WI38 (cell line): ENCODE results near the gene KRT25.

Experiments
- H3K4me3 ChIP-seq: 2 replicates; pipeline ENCODE4 v1.5.1; 2011; ENCODE audit warnings: low read depth, mild to moderate bottlenecking, control low read depth, low read length
- TF ChIP-seq, protein P1 (sequence below): IDR thresholded peaks from 2 replicates; pipeline ENCODE4 v1.5.1; 2012; ENCODE audit warnings: low read depth, mild to moderate bottlenecking, control low read depth, low read length

The KRT25 gene

DNA sequence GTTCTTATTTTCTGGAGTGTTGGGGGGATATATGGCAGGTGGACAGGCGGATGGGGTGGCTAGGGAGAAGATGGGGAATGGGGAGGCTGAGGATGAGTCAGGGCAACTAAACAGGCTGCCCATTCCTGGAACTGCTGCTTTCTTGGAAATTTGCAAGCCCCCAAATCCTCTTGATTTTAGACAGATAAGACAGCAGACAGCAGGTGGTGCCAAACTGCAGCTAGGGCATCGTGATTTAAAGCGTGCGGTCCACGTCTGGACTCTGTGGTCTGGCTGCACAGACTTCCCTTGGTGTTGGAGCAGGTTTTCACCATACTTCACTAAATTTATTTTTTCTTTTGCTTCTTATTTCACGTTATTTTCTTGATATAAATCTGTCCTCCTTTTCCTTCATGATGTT lies 40.7 kb downstream of the KRT25 start:
- TF ChIP-seq, protein P1, sequence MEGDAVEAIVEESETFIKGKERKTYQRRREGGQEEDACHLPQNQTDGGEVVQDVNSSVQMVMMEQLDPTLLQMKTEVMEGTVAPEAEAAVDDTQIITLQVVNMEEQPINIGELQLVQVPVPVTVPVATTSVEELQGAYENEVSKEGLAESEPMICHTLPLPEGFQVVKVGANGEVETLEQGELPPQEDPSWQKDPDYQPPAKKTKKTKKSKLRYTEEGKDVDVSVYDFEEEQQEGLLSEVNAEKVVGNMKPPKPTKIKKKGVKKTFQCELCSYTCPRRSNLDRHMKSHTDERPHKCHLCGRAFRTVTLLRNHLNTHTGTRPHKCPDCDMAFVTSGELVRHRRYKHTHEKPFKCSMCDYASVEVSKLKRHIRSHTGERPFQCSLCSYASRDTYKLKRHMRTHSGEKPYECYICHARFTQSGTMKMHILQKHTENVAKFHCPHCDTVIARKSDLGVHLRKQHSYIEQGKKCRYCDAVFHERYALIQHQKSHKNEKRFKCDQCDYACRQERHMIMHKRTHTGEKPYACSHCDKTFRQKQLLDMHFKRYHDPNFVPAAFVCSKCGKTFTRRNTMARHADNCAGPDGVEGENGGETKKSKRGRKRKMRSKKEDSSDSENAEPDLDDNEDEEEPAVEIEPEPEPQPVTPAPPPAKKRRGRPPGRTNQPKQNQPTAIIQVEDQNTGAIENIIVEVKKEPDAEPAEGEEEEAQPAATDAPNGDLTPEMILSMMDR: no peak
- H3K4me3 ChIP-seq: no peak overlapping the region

DNA sequence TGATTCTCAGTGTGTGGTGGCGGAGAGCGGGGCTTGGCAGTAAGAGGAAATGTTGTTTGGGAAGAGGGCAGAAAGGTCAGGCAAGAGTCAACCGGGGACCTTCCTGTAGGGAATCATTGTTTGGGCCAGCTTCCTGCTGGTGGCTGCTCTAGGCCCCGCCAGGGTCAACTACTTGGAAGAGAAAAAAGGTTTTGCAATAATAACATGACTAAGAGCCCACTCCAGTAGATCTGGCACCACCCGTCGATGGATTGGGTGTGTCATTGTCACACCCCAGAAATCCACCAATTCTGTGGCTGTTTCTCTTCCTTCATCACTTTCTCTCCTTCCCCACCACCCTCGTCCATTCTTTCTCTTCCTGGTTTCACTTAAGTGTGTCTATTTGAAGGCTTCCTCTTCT lies 47.4 kb downstream of the KRT25 start:
- TF ChIP-seq, protein P1: no peak
- no peak overlapping the region for H3K4me3 ChIP-seq

DNA sequence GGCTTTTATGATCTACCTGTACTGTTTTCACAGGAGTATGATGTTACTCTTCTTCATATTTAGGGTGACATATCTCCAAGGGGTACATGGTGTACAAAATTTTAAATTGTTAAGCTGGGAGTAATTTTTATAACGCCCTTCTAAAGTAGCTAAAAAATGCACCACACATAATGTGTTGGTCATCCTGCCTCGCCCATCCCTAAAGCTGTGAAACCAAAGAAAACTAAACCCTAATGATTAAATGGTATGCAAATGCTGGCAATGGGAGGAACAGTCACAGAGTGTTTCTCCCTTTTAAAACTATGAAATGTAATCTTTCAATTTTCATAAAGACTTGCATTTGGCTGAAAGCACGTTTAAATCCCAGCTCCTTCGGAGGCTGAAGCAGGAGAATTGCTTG lies 49.5 kb downstream of the KRT25 start:
- TF ChIP-seq, protein P1: no peak
- no peak overlapping the region for H3K4me3 ChIP-seq

DNA sequence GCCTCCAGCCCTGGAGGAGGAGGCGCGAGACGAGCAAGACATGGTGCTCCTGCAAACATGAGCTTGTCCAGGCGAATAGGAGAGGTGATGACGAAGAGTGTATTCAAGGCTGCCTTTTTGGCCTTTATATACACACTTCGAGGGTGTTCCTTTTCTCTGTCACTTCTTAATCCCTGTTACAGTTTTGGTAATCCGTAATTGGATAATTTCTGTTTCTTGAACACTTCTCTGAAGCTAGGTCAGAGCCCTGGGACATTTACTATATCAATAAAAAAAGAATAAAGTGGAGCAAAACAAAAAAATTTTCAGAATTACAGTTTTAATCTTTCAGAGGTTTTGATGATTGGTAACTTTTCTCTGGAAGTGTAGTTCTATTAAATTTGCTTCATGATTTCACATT lies 51.5 kb downstream of the KRT25 start, which contains the start of gene KRT24:
KRT24 (minus strand) TSS at position 101 of the 400 bp plus-strand sequence; CDS start at position 42, 59 bp downstream.
- TF ChIP-seq, protein P1: no peak

DNA sequence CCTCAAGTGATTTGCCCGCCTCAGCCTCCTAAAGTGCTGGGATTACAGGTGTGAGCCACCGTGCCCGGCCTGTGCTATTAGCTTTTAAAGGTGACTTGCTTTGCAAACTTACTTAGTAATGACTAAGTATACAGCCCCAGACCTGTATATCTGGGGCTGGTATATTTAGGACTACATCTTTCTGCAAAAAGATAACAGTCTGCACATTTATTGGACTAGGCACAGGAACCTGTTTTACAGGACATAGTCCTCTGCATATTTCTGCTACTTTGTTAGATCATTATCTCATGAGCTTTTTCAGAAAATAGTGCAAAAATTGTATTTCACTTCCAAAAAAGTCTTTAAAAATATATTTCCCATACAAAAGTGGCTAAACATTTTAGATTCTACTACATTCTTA lies 52.9 kb downstream of the KRT25 start:
- H3K4me3 ChIP-seq: no peak overlapping the region
- TF ChIP-seq, protein P1: no peak

More for the DNA sequence above, 51.5 kb downstream of the KRT25 start, which contains the start of gene KRT24:
- H3K4me3 ChIP-seq: no peak within 1 kb of the TSS

DNA sequence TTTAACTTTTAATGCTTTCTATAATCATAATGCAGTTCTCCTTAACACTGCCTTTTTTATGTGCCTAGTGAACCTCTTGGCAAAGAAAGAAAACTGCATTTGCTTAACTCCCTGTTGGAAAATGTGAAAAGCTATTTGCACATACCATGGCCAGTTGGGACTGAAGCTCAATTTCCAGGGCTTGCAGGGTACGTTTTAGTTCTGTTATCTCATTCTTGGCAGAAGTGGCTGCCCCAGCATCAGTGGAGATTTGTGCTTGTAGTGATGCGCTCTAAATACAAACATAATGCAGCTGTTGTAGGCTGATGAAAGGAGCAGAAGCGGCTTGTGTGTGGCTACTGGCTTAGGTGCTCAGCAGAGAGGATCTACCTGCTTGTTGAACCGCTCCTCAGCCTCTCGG lies 55.3 kb downstream of the KRT25 start:
- H3K4me3 ChIP-seq: no peak overlapping the region
- TF ChIP-seq, protein P1: no peak

DNA sequence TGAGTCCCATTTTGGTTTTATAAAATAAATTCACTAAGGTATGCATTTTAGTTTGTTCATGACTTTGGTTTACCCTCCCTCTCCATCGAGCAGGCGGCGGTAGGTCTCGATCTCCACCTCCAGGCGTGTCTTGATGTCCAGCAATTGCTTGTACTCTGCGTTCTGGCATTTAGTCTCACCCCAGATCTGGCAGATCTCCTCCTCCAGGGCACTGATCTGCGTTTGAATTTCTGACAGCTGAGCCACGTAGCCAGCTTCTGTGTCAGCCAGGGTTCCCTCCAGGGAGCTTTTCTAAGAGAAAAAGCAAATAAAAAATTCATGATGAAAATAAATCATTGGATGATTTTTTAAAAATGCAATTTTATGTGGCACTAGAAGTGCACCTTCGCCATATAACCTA lies 55.8 kb downstream of the KRT25 start:
- H3K4me3 ChIP-seq: no peak overlapping the region
- TF ChIP-seq, protein P1: no peak
